Astrocyte (in vitro differentiated cells and primary cell): Measurements from ENCODE around the gene PLXNB2.

Experiments
- EZH2 ChIP-seq: IDR thresholded peaks from 2 replicates; pipeline ENCODE4 v1.6.1; 2012; ENCODE audit warnings: mild to moderate bottlenecking, low read length, inconsistent platforms; ENCODE audit not compliant: insufficient read depth
- TF ChIP-seq, protein P1 (sequence below): IDR thresholded peaks from 2 replicates; pipeline ENCODE4 v1.5.1; 2011; ENCODE audit warnings: low read depth, mild to moderate bottlenecking, inconsistent platforms, low read length, moderate library complexity; ENCODE audit not compliant: insufficient read depth

DNA sequence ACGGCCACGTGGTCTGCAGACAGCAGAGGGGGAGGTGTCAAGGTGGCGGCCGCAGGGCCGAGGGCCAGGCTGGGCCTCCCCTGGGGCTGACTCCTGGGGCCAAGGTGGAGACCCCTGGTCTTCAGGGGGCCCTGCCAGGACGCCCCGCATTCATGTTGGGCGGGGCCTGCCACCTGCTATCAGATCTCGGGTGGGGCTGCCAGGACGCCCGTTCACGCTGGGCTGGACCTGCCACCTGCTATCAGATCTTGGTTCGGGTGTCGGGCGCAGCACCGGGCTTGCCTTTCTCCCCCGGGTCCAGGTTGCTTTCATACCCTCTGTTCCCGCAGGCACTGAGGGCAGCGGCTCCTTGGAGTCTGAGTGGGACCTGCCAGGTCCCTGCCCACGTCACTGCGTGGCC, 21.2 kb downstream of the PLXNB2 start:
- TF ChIP-seq, protein P1, sequence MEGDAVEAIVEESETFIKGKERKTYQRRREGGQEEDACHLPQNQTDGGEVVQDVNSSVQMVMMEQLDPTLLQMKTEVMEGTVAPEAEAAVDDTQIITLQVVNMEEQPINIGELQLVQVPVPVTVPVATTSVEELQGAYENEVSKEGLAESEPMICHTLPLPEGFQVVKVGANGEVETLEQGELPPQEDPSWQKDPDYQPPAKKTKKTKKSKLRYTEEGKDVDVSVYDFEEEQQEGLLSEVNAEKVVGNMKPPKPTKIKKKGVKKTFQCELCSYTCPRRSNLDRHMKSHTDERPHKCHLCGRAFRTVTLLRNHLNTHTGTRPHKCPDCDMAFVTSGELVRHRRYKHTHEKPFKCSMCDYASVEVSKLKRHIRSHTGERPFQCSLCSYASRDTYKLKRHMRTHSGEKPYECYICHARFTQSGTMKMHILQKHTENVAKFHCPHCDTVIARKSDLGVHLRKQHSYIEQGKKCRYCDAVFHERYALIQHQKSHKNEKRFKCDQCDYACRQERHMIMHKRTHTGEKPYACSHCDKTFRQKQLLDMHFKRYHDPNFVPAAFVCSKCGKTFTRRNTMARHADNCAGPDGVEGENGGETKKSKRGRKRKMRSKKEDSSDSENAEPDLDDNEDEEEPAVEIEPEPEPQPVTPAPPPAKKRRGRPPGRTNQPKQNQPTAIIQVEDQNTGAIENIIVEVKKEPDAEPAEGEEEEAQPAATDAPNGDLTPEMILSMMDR = no peak
- no peak for TF ChIP-seq EZH2
